Activated T-cell treated with anti-CD3 and anti-CD28 coated beads, Interleukin-2, amount 50 U/mL, for 1 hour (primary cell): ENCODE measurements around the gene WFS1.

Source experiments
- DNase-seq: peaks from one replicate; pipeline ENCODE4 v3.0.0-alpha.2; 2020

WFS1 gene

DNA sequence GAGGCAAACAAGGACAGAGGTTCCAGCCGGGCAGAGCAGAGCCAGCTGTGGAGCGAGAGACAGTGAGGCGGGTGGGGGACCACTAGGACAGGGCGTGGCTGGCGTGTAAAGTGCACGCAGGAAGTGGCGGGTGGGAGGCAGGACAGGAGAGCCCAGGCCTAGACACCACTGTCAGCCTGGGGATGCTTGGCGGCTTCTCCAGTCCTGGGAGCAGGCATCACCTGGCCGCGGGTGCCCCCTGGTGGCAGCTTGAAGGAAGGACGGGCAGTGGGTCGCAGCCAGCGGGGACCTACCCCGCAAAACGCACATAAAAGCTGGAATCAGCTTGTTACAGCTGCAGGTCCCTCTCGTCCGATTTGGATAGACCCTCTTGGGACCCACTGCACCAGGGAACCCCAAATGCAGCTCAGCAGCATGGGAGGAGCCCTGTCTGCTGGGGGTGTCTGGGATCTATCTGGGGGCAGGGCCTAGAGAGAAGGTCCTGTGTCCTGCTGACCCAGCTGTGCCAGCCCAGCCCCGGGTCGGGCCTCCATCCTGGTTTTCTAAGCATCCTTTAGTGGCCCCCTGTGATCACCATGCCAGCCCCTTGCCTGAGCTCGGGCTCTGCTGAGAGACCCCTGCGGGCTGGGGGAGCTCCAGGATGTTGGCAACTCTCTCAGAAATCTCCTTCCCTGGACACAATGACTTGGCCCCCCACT lies 57.7 kb downstream of the WFS1 start:
- peak; percentile 81 for DNase-seq

DNA sequence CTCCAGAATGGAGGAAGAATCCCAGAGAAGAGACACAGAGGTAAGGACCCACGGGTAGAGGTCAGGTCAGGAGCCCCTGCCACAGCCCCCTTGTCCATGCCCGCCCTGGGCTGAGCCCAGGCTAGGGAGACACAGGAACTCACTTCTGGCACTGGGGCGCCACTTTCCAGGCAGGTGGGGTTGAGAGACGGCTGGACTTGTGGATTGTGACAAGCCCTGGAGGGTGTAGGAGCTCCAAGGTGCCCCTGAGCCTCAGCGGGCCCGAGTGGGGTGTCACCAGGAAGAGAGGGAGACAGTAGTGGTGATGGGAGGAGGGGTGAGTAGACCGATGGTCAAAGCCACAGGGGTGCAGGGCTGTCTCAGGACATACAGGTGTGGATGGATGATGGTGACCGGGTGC lies 58.9 kb downstream of the WFS1 start:
- no peak for DNase-seq

GRCh38 chr4:6329478-6330383 lies 60.1 kb downstream of the WFS1 start:
- DNase-seq: no peak

DNA sequence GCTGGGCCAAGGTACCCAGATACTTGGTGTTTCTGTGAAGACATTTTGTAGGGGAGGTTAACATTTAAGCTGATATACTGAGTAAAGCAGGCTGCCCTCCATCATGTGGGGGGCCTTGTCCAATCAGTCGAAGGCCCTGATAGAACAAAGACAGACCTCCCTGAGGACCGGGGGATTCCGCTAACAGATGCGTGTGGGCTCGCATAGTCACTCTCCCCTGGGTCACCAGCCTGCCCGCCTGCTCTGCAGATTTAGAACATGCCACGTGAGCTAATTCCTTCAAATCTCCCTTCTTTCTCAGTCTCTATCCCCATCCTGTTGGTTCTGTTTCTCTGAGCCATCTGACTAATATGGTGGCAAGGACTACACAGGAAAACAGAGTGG lies 60.7 kb downstream of the WFS1 start:
- no peak for DNase-seq

- no peak for DNase-seq
Observed at GRCh38 chr4:6331018-6331417, 61.4 kb downstream of the WFS1 start.

DNA sequence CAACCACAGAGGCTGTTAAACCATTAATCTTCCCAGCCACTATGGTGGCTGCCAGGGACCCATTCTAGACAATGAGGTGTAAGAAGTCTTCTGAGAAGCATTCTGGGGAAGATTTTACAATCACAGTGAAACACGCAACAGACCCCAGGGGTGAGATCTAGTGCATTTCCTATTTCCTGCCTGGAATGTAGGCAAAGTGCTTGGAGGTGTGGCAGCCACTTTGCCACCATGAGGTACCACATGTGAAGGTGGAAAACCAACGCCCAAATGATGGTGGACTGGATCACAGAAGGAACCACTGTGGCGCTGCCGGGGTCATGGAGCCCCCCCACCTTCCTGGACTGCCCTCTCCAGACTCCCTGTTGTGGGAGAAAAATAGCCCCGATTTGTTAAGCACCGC lies 61.8 kb downstream of the WFS1 start:
- DNase-seq: no peak

- DNase-seq: no peak
Observed at GRCh38 chr4:6332042-6332668, 62.5 kb downstream of the WFS1 start.

GRCh38 chr4:6332669-6333050 lies 63.0 kb downstream of the WFS1 start:
- DNase-seq: no peak

DNA sequence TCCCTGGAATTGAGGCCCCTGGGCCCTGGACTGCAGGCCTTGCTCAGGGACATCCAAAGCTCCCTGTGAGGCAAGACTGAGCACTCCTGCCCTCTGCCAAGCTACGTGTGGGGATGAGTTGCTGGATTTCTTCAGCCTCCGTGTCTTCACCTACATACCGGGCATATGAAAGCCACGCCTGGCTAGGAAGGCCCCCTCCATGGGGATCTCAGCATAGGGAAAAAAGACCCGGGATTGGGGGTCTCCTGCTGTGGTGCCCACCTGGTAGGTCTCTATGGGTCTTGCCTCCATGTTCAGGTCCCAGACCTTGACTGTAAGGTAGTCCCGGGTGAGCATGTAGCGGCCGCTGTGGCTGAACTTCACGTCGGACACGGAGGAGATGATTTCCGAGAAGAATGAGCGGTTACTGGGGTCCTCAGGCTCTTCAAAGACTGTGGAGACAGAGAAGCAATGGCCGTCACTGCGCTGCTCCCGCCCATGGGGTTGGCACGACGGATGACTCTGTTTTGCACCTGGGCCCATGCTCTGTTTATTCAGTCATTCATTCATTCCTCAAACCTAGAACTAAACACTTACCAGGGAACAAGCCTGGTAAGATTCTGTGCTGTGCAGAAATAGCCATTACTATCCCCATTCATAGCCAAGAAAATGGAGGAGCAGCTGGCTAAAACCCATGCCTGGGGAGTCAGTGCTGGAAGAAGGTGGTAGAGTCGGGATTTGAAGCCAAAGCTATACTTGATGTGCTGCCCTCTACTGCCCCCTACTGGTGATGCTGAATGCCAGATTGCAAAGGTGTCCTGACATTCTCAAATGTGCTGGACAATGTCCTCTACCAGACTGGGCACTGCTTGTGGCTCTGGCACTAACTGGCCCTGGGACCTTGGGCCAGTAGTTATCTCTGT lies 63.9 kb downstream of the WFS1 start:
- no peak for DNase-seq

DNA sequence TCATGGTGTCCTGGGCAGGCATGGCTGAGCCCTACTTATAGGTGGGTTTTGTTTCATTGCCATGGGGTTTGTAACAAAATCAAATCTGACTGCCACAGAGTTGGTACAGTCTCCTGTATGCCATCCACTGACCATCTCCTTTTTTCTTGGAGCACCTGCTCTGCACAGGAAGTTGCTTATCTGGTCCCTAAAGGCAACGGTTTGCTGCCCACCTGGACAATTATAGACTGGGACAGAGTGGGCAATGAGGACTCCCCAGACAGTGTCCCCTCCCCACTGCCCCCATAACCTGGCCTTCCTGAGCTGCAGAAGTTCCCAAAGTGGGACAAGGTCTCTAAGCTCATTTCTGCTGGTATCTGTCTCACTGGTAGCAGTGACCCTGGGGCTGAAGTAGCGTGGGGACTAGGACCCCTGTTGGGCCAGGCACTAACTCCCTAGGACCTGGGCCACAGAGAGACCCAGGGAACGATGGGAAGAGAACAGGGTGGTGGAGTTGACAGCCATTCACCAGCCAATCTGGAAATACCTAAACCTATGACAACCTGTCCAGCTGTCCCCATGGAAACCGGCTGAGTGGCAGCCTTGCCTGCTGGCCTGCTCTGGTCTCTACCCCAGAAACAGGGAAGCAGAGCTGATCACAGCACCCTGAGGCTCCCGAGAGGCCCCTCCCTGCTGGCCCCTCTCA lies 64.7 kb downstream of the WFS1 start:
- DNase-seq: no peak

DNA sequence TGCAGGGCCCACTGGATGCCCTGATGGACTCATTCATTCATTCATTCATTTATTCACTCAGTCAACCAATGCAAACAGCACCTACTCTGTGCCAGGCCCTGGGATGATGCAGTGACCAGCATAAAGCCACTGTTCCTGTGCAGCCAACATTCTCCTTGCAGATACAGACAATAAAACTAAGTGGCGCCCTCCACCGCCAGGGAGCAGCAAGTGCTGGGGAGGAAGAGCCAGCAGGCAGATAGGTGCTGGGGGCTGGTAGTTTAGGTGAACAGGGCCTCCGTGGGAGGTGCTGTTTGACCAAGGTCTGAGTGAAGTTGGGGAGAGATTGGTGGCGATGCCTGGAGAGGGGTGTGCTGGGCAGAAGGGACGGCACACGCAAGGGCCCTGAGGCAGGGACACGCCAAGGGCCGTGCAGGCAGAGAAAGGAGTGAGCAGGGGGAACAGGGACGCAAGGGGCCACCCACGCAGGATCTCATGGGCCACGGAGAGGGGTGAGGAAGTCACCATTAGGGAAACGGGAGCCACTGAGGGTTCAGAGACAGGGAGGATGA lies 65.5 kb downstream of the WFS1 start:
- no peak for DNase-seq

GRCh38 chr4:6336166-6336565 lies 66.5 kb downstream of the WFS1 start:
- no peak for DNase-seq

DNA sequence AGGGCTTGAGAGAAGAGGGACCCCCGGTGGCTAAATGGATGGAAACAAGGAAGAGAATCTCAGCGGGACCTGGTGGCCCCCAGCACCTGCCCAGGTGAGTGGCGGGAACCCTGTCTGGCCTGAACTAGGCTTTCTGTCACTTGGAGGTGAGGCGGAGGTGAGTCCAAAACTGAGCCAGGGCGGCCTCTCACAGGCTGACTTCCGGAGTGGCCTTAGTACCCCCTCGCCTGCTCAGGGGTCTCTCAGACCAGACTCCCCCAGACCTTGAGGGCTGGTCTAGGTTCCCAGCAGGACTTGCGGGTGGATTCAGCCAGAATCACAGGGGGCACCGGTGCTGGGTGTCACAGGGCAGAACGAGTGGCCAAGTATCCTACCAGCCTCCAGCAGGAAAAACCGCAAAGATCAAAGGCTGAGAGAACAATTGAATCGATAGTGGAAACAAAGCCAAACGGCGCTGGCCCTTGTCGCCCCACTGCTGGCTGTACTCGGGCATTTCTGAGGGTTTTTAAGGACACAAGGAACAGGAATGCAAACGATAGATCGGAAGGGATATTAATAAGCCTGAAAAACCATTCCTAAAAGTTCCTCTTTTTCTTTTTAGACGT lies 67.8 kb downstream of the WFS1 start:
- DNase-seq: no peak

- no peak for DNase-seq
Observed at GRCh38 chr4:6338175-6338950, 68.7 kb downstream of the WFS1 start.

DNA sequence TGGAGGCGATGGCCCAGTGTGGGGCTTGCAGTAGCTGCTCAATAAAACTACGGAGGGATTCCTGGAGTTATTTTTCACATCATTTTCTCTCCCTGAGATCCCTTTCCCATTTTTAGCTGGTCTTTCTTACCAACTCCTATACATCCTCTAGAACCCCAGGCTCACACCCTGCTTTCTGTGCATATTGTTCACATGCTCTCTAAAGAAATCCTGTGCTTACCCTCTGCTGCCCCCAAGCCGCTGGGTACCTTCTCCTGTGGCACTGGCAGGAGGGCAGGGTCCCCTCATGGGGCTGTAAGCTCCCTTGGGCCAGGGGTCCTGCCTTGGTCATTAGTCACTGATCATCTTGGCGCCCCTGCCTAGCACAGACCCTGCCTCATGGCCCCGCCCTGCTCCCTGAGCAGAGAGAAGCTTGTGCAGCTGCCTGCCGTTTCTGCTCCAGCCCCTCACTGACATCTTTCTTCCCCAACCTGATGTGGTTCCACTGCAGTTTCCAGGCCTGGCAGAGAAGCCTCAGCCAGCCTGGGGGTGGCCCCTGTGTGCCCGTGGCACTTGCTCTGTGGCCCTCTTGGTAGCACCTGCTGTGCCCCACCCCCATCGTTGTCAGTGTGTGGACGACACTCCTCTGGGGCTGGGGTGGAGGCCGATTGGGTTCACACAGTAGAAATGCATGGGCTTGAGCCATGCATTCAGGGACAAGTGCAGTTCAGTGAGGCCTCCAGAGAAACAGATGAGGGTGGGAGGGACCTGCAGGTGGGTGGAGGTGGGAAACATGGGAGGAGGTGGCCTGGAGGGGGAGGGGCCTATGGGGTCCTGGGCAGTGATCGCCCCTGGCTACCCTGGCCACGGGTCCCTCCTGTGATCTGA lies 69.5 kb downstream of the WFS1 start:
- no peak for DNase-seq

DNA sequence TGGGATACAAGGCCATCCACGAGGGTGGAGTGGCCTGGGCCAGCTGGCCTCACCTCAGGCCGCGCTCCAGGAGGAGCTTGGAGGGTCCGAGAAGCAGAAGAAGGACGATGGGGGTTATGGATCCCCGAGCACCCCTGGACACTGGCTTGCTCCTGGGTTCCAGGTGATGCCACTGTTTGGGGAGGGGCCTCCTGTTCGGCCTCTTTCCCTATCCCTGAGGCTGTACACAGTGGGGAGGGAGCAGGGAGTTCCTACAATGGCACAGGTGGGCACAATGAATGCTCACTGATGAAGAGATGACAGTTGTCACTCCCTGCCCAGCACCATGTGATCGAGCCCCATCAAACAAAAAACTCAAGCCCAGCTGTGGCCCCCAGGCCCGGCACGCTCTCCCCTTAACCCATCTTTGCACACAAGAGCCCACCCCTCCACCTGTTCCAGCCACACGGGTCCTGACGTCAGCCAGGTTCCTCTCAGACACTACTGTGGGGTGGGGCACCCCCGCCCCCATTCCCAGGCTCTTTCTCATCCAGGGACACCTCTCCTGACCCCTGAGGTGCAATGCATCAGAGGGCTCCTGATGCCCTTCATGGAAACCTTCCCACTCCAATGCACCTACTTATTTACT lies 70.3 kb downstream of the WFS1 start:
- no peak for DNase-seq

DNA sequence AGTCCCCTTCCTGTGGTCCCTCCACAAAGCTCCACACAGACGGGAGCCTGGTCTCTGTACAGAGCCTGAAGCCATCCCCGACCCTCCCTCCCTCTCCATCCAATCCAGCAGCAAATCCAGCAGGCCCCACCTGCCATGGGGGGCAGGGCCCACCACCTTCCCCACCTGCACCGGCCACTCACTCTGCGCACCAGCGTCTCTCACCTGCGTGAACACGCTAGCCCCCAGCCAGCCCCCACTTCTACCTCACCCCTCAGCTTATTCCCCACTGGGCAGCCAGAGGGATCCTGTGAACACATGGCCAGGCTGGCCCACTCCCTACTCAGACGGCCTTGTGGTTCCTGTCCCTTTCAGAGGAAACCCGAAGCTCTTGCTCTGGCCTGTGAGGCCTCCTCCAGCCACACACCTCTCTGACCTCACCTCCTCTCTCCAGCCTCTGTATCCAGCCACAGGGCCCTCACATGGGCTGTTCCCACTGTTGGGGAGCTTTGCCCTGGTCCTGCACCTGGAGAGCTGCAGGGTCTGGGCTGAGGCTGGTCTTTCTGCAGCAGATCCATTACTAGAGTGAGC lies 70.9 kb downstream of the WFS1 start:
- no peak for DNase-seq

- DNase-seq: no peak
Observed at GRCh38 chr4:6341696-6342095, 72.0 kb downstream of the WFS1 start.
